ENCODE results near the gene PLEKHO2.

Gene PLEKHO2

DNA sequence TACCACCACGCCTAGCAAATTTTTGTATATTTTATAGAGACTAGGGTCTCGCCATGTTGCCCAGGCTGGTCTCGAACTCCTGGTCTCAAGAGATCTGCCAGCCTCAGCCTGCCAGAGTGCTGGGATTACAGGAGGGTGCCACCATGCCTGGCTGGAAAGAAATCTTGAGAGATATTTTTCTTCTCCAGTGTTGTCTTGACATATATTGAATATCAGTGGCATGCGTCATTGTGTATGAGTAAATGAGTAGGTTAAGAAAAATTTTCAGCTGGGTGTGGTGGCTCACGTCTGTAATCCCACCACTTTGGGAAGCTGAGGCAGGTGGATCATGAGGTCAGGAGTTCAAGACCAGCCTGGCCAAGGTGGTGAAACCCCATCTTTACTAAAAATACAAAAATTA lies 12.7 kb upstream of the PLEKHO2 start:
- DNase-seq (ENCODE audit: low spot score), result no peak

DNA sequence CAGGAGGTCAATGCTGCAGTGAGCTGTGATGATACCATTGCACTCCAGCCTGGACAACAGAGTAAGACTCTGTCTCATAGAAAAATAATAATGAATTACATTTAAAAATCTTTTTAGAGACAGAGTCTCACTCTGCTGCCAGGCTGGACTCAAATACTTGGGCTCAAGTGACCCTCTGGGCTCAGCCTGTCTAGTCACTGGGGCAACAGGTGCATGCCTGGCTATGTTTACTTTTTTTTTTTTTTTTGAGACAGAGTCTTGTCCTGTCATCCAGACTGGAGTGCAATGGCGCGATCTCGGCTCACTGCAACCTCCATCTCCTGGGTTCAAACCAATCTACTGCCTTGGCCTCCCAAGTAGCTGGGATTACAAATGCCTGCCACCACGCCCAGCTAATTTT lies 8.0 kb upstream of the PLEKHO2 start:
- no peak for DNase-seq (ENCODE audit: low spot score)

DNA sequence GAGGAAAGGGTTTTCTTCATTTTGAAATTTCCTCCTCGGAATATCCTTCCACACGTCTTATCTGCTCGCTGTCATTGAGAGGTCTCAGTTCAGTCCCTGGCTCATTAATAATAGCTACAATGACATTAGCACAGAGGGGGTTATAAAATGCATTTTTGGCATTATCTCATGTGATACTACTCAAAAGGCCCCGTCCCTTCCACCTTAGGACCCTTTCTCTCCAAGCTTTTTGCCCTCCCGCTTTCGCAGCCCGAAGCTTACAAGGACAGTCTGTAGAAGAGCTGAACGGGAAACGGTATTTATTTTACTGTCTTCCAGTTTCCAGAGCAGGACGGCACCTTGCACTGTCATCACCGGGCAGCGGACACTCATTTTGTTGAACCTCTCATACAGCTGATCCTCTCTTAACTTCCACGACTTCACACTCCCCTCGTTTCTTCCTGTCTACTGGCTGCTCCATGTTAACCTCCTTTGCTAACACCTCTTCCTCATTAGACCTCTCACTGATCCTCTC lies 5.6 kb upstream of the PLEKHO2 start:
- DNase-seq (ENCODE audit: low spot score), result no peak

DNA sequence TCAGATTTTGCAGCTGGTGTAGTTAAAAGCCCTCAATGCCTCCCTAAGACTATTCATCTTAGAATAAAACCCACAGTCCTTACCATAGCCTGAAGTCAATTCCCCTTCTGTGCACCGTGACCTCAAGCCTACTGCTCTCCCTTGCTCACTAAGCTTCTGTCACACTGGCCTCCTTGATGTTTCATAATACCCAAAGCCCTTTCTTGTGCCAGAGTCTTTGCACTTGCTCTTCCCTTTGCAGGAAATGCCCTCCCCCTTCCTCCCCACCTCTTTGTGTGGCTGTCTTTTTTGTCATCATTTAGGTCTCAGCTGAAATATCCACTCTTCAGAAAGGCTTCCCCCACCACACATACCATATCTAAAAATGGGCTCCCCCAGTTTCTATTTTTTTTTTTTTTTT lies 4.2 kb upstream of the PLEKHO2 start:
- DNase-seq (ENCODE audit: low spot score), result no peak

DNA sequence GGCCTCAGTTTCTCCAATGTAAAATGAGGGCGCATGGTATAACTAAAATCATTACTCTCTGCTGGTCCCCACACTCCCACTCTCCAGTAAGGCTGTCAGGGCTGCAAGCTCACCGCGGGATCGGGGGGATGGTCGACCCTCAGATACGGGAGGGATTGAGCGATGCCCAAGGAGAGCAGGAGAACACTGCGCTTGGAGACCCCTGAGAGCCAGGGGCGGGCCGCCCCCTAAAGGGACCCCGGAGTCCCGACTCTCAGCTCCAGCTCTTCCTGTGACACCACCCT lies 713 bp upstream of the PLEKHO2 start:
- DNase-seq (ENCODE audit: low spot score), result no peak

DNA sequence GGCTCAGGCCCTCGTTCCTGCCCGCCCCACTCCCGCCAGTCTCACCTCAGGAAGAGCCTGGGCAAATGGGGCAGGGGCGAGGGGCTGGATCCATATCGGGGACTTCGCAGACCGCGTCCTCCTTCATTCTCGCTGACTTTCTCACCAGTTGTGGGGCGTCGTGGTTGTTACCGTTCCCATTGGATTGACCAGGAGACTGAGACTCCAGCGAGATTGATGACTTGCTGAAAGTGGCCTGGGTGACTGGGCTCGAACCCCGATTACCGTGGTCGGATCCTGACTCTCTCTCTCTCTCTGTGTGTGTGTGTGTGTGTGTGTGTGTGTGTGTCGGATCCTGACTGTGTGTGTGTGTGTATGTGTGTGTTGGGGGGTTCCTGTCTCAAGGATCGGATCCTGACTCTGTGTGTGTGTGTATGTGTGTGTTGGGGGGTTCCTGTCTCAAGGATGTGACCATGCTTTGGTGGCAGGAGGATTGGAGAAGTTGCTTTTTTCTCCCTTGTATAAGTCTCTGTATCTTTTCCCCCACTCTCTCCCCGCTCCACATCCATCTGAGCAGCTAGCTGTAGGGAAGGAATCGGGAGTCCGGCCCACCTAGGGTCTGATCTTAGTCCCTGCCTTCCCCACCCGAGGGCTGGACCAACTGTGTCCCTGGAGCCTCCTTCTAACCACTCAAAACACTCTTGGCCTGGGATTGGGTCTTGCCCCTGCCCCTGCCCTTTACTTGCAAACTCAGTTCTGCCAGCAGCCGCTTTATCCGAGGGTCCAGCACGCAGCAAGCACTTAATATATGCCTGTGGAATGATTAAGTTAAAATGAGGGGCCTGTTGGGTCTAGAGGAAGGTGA lies 603 bp downstream of the PLEKHO2 start:
- DNase-seq (ENCODE audit: low spot score), result no peak

DNA sequence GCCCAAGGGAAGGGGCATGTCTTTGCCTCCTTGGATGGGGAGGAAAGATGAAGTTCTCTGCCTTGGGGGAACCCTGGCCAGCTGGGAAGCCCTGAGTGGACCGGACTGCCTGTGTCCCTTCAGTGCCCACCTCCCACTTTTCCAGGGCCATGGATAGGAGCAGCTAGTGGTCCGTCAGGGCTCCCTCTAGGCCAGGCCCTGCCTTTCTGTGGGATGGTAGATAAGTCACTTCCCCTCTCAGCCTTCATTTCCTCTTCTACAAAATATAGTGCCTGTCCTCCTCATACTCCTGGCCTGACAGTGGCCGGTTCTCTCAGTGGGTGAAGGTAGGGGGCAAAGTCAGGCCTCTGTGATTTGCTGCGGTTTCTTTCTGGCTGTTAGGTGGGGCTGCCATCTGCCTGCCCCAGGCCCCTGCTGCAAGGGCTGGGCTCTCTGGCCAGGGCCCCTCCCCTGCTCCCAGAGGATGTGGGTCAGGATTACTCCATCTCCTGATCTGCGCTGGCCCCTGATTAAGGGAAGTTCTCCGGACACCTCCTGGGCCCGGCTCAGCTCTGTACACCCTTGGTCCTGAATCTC lies 1.4 kb downstream of the PLEKHO2 start:
- DNase-seq (ENCODE audit: low spot score), result no peak

DNA sequence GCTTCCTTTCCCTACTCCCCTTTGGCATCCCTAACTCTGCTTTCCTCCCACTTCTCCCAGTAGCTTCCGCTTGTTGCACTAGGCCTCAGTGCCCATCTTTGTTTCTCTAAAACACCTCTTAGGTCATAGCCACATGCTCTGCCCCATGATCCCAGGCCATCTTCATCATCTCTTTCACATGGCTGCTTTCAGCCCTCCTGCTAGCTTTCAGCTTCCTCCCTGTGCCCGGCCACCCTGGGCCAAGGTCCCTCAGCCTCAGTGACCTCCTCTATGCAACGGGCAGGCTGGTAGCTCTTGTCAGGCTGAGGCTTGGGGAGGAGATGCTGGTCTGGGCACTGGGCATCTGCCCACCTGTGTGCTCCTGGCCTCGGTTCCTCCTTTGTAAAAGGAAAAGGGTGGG lies 2.3 kb downstream of the PLEKHO2 start:
- no peak for DNase-seq (ENCODE audit: low spot score)

DNA sequence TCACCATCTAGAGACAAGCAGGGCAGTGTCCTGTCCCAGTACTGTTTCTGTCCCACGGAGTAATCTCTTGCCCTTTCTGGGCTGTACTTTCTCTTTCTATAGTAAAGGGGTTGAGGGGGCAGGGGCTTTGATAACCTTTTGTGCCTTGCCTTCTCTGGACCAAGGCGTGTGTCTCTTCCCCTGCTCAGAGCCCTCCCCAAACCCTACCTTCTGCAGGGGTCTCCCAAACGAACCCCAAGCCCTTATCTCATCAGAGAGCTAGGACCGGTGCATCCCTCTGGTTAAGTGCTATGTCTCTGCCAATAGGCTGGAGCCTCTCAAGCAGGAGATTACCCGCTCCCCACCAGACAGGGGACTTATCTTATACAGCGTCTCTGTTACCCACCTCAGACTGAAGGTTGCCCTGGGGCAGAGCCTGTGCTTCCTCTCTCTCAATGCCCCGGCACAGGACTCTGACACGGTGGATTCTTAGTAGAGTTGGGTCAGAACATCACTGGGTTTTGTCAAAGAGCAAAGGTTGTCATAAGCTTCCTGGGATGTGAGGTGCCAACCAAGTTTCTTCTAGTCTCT lies 2.9 kb downstream of the PLEKHO2 start:
- peak; percentile 10 for DNase-seq (ENCODE audit: low spot score)

DNA sequence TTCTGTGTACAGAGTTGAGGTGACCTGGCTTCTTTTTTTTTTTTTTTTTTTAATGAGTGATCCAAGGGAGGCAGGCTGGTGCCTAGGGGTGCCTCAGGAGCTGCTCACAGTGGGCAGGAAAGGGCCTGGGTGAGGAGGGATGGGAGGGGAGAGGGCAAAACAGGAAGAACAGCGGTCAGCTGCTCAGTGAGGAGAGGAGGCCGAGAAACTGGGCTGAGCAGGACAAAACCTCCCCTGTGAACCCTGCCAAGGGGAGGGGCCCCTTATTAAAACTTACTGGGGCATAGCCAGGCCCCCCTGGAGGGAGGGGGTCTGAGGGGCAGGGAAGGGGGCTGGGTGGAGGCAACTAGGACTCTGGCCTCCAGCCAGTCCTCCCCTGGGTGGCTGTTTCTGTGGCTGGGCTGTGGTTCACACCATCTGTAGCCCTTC lies 3.5 kb downstream of the PLEKHO2 start:
- DNase-seq (ENCODE audit: low spot score), result no peak

DNA sequence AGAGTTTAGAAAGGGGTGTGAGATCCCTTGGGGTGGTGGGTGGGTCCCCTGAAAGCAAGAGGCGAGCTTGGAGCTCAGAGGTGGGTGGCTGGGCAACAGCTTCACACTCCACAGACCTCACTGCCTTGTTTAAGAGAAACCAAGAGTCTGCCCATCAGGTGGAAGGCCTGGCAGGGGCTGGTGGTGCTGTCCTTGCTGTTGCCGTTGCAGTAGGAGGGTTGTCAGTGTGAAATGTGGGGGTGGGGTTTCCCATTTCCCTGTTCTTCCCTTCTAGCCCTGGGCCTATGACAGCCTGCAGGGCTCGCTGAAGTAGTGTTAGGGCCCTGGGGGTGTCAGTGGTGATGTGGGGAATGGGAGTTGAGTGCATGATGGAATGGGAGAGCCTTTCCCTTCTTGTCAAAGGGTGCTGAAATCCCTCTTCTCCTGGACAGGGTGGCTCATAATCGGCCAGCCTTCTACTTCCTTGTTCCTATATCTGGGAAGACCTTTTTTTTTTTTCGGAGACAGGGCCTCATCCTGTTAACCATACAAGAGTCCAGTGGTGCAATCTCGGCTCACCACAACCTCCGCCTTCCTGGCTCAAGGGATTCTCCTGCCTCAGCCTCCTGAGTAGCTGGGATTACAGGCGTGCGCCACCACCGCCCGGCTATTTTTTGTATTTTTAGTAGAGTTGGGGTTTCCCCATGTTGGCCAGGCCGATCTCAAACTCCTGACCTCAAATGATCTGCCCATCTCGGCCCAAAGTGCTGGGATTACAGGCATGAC lies 4.3 kb downstream of the PLEKHO2 start:
- DNase-seq (ENCODE audit: low spot score), result no peak

DNA sequence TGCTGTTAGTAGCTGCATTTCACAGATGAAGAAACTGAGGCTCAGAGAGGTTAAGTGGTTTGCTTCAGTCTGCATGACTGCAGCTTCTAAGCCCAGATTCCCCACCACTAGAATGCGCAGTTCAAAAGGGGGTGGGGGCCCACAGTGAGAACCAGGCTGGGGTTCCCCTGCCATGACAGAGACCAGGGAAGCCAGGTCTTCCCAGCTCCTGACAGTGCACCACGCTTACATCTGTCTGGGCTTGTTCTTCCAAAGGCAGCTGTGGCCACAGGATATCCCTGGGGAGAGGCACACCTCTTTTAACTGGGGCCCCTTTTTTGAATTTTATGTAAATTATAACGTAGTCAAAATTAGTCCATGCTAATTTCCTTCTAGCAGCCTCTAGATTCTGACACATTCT lies 5.3 kb downstream of the PLEKHO2 start:
- DNase-seq (ENCODE audit: low spot score), result no peak

DNA sequence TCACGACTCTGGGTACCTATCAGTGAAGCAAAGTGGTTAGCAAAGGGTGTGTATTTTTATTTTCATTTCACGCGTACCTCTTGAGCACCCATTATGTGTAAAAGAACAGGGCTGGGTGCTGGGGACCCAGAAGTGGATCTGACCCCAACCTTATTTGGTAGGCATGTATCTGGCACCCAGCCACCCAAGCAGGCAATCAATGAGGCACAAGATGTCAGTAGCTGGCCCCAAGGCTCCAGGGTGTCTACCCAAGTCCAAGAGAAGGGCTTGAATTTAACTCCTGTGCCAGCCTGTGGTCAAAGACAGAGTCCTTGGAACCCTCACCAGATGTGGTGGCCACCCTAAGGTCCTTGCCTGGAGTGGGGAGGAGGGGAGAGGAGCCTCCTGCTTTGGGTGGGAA lies 5.7 kb downstream of the PLEKHO2 start:
- no peak for DNase-seq (ENCODE audit: low spot score)

DNA sequence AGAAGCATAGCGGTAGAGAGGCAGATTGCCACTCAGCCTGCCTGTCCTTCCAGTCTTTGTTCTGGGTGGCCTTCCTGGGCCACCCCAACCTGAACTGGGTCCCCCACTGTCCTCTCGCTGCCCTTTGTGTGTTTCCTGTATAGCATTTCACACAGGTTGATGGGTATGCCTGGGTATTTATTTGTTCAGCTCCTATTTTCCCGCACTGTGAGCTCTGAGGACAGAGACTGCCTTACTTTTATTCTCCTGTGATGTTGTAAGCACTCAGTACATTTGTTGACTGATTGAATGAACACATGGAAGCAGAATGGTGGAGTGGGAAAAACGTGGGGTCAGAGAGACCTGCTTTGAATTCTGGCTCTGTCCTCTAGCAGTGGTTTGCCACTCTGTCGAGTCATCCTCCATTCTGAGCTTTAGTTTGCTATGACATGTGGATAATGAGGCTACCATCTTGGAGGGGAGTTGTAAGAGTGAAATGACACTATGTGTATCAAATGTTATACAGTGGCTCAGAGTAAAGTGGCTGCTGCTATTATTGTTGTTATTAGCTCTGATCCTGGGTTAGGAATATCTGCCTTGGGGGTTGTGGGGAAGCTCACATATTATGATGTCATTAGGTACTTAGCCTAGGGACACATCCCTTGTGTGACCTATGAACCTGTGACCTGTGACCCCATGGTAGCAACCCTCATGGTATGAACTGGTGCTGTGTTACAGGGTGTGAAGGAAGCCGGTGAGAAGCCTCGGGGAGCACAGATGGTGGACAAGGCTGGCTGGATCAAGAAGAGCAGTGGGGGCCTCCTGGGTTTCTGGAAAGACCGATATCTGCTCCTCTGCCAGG lies 6.4 kb downstream of the PLEKHO2 start:
- DNase-seq (ENCODE audit: low spot score), result no peak

DNA sequence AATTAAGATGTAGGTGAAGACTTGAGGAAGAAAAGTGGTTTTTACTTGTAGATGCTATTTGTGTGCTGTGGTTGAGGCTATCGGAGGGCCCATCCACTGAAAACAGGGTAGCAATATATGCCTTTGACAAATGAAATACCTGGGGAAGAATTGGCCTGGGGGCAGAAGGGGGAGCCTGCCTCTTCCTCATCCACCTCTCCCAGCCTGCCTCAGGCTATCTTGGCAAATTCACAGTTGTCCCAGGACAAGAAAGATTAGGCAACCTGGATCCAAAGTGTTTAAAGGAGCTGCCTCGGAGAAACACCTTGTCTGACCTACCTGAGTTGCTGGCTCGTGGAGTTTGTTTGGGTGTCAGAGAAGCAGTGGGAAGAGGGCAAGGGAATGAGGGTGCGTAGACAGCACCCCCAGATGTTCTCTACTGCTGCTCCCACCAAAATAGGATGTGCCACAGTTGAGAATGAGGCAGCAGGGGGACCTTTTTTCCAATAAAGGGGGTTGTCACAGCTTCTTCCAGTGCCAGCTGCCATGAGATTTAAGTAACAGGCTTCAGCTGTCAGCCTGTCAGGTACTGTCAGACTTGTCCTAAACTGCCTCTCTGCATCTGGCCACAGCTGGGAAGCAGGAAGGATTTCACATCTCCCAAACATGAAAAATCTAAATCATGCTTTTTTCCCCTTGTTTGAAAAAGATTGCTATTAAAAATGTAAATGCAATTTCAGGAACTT lies 9.2 kb downstream of the PLEKHO2 start:
- no peak for DNase-seq (ENCODE audit: low spot score)

DNA sequence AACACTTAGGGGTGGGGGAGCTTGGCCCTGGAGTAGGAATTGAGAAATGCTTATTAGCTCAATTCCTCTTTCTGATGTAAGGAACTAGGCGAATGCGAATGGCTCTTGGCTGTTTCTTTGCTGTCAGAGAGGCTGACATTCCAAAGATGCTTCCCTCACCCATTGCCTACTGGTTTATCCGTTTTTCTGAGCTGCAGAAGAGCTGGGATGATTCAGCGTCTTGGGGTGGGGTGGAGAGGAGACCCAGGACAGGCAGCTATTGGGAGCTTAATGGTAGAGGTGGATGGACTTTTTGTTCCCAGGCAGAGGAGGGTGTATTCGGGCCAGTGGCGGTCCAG lies 9.8 kb downstream of the PLEKHO2 start:
- no peak for DNase-seq (ENCODE audit: low spot score)

DNA sequence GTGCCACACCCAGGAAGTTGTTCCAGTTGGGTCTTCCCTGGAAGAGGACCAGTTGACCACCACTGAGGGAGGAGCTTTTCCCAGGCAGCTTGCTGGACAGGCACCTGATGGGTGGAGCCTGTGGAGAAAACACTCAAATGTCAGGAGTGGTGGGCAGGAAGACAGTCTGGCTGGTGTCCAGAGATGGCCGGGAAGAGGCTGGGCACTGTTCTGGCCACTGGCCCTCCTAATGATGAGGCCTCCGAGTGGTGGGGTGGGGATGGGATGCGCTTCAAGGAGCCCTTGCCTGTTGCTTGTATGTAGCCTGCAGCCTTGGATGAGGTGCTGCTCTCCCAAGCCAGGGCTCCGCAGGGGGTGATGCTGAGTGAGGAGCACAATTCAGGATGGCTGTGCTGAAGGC lies 12.3 kb downstream of the PLEKHO2 start:
- no peak for DNase-seq (ENCODE audit: low spot score)

DNA sequence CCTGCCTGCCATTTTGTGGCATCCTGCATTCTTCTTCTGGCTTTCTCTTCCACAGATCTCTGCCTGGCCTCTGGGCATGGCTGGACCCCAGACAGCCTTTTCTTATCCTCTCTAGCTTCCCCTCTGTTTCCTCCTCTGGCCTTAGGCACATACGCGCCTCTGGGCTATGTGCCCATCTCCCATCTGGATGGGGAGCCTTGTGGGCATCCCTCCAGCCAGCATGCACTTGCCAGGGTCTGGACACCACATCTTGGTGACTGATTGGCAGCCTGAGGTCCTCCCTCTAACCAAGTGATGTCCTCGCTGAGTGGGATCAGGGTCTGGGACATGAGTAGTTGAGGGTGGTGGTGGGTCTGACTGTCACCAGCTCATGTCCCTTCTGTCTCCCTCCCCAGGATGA lies 12.8 kb downstream of the PLEKHO2 start:
- DNase-seq (ENCODE audit: low spot score), result no peak

DNA sequence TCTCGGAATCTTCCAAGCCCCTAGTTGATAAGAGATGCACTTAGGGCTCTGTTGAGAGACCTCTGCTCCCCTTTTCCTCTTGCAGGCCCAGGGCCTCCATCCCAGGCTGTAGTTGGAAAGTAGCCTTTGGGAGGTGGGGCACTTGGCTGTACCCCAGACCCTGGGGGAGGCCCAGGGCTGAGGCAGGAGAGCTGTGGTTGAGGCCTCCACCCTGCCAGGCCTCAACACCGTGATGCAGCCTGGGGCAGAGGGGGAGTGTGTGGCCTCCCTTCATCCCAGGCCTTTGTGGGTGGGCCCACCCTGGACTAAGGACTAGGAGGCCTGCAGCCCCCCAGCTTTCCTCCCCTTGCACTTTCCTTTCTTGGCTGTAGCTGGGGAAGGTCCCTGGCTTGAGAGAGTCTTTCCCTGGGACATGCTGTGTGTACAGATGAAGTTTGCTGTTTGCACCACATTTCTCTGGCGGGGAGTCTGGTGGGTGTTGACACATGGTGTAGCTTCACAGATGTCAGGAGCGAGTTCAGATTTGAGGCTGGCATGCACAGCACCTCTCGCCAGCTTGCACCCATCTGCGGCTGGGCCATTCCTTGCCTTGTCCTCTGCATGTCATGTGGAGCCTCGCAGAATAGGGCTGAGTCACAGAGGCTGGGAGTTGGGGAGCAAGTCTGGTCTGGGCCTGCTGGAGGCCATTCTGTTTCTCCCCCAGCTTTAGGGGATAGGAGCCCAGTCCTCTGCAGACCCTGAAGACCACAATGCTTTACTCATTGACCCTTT lies 13.7 kb downstream of the PLEKHO2 start:
- no peak for DNase-seq (ENCODE audit: low spot score)

DNA sequence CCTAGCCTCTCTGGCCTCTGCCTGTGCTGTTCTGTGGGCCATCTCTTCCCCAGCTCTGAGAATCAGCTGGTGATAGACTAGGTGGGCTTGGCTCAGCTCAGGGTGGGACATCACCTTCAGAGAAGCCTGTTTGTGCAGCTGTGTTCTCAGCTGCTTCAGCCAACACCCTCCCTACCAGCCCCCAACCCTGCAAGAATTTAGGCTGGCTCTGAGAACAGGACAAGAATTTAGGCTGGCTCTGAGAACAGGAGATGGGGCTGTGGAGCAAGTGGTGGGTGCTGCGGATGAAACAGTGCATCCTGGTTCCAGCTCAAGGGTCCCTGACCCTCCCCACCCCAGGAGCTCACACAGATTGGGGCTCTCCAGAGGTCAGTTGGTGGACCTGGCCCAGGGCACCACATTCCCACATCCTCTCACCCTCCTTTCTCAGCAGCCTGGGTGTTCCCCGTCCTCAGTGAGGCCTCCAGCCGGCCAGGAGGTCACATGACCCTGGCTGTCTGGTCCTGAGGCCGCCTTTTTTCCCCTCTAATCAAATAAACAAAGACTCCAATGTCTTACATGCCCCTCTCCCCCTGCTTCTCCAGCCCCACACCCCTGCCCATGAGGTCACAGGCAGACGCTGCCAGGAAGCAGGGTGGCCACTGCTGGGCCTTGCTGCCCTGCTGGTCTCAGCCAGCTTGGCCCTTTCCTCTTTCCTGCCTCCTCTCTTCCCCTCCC lies 14.9 kb downstream of the PLEKHO2 start:
- DNase-seq (ENCODE audit: low spot score), result no peak
